CD4-positive, alpha-beta memory T cell (primary cell): ENCODE measurements around the gene KL. TPM values are rescaled to one million over a fixed set of nuclear protein-coding genes. Genes with fewer than 3 reads are reported as not detected.

Experiments used
- CTCF ChIA-PET: fragments of 350-600 bp; sonication (Branson Sonifier 250); formaldehyde crosslinking; loops from one replicate; lab custom pipeline; 2021; ENCODE audit warnings: inconsistent platforms; ENCODE audit not compliant: partially characterized antibody; lab: Charles Lee
- POLR2A ChIA-PET: fragments of 350-600 bp; sonication (Branson Sonifier 250); formaldehyde crosslinking; loops from one replicate; lab custom pipeline; 2021; ENCODE audit not compliant: partially characterized antibody; lab: Charles Lee
- DNase-seq, 5 donors: peaks; one replicate each; pipeline versions ENCODE4 v3.0.0 to v3.0.0-alpha.2; 2020 to 2022; ENCODE audit warnings: mixed read lengths in 1 of 5
- H3K27ac ChIP-seq: one replicate; pipeline ENCODE4 v1.7.0; 2013; ENCODE audit warnings: low read depth, low read length
- H3K27me3 ChIP-seq: 2 replicates; pipeline ENCODE4 v1.7.0; 2013; ENCODE audit warnings: mild to moderate bottlenecking, low read length, moderate library complexity; ENCODE audit not compliant: insufficient read depth
- H3K36me3 ChIP-seq: 2 replicates; pipeline ENCODE4 v1.7.0; 2013; ENCODE audit warnings: mild to moderate bottlenecking, low read length, moderate library complexity; ENCODE audit not compliant: insufficient read depth
- H3K4me1 ChIP-seq: 2 replicates; pipeline ENCODE4 v1.7.0; 2013; ENCODE audit warnings: mild to moderate bottlenecking, low read length, moderate library complexity; ENCODE audit not compliant: insufficient read depth
- H3K4me3 ChIP-seq, 2 donors: one replicate each; pipeline ENCODE4 v1.7.0; 2013; ENCODE audit warnings: low read length in 2 of 2, mild to moderate bottlenecking in 1 of 2
- H3K9me3 ChIP-seq, 2 donors: one replicate each; pipeline ENCODE4 v1.7.0; 2013; ENCODE audit warnings: low read length in 2 of 2, control low read depth in 1 of 2; ENCODE audit not compliant: control insufficient read depth in 1 of 2
- H3K27ac Mint-ChIP-seq, 7 donors: one replicate each; pipeline ENCODE4 v1.8.0; 2020 to 2021; ENCODE audit warnings: mixed read lengths in 7 of 7, mild to moderate bottlenecking in 6 of 7, inconsistent platforms in 3 of 7, moderate library complexity in 3 of 7
- H3K27me3 Mint-ChIP-seq, 2 donors: one replicate each; pipeline ENCODE4 v1.8.0; 2020 to 2021; ENCODE audit warnings: mixed read lengths in 2 of 2
- H3K36me3 Mint-ChIP-seq, 2 donors: one replicate each; pipeline ENCODE4 v1.8.0; 2020 to 2021; ENCODE audit warnings: mixed read lengths in 2 of 2, inconsistent platforms in 1 of 2, mild to moderate bottlenecking in 1 of 2
- H3K4me1 Mint-ChIP-seq, 4 donors: one replicate each; pipeline ENCODE4 v1.8.0; 2020 to 2021; ENCODE audit warnings: mixed read lengths in 4 of 4, mild to moderate bottlenecking in 1 of 4
- H3K4me3 Mint-ChIP-seq, 8 donors: one replicate each; pipeline ENCODE4 v1.8.0; 2020 to 2021; ENCODE audit warnings: mixed read lengths in 8 of 8, mild to moderate bottlenecking in 7 of 8, moderate library complexity in 6 of 8, inconsistent platforms in 3 of 8
- H3K9me3 Mint-ChIP-seq, 8 donors: one replicate each; pipeline ENCODE4 v1.8.0; 2020 to 2021; ENCODE audit warnings: mixed read lengths in 8 of 8, mild to moderate bottlenecking in 5 of 8, inconsistent platforms in 3 of 8, moderate library complexity in 1 of 8
- intact Hi-C: fragments of 100-400 bp; cut with micrococcal nuclease; formaldehyde crosslinking; loops from one replicate; pipeline ENCODE4 v1.15.1; 2023
- polyA plus RNA-seq, 2 donors: library from polyadenylated mRNA; unstranded; fragments of 300-500 nt; fragmentation: Illumina TruSeq; gene quantifications; one replicate each; pipeline ENCODE4 v1.2.3, GENCODE V29; 2021
- total RNA-seq, 2 experiments: library from RNA; stranded (reverse); gene quantifications; one replicate each; pipeline ENCODE4 v1.2.3, GENCODE V29; 2021

Gene KL
- total and polyA plus RNA-seq, 4 experiments from 2014 or later = 0.17 TPM; not detected in 3

DNA sequence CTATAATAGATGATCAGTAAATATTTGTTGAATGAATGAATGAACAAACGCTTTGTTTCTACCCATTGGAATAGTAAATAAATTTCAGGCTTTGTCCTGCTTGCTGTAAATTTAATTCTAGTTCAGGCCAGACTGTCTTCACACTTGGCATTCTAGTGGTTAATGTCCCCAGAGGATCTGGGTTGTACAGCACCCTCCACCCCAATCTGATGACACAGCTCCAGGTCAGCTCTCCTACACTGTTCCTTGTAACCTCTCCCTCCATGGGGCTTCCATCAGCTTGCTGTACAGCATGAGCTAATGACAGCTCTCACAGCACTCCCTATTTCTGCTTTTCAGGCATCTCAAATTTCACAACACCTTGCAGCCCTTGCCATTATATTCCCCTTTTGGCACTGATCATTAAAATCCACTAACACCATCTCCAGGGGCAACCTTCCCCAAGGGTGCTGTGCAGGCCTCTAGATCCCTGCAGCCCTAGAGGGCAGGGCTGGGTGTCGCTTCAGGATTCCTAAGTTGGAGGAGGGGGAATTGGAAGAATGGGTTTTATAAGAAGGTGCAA lies 12.7 kb upstream of the KL start:
- H3K27ac Mint-ChIP-seq = no peak overlapping the region
- Histone ChIP-seq H3K4me1 (no peaks in the 10 kb centered on the region), H3K27ac (no peak overlapping the region), H3K9me3 (no peaks in the 10 kb centered on the region), H3K27me3 (no peaks in the 10 kb centered on the region), H3K4me3 (no peak overlapping the region), H3K36me3 (no peaks in the 10 kb centered on the region)
- peaks cover 6 to 10% of the 10 kb centered on the region in 2 donors for H3K27me3 Mint-ChIP-seq
- CTCF ChIA-PET = no interaction called here
- H3K36me3 Mint-ChIP-seq = no peaks in the 10 kb centered on the region
- POLR2A ChIA-PET = no interaction called here
- DNase-seq = no peak
- no peaks in the 10 kb centered on the region for H3K4me1 Mint-ChIP-seq
- H3K9me3 Mint-ChIP-seq = peaks cover 0 to 13% (median 11%) of the 10 kb centered on the region in 8 donors
- H3K4me3 Mint-ChIP-seq = no peak overlapping the region
- intact Hi-C loops = no loop called here

DNA sequence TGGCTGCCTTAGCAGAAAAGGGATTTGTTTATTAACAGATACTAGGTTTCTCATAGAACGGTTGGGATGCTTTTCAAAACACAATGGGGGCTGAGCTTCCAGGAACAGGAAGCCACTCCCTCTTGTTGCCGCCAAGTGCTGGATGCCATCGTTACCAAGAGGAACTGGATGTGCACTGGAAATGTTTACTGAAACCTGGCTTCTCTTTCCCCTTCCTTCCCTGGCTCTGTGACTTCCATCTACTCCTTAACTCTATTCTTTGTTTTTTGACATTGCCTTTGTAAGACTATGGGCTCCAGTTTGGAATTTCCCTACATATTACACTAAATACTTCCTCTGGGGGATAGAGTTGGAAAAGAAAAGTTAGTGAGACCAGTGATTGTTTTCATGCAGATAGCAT lies 11.7 kb upstream of the KL start:
- Mint-ChIP-seq H3K4me3 (no peak overlapping the region), H3K27ac (no peak overlapping the region), H3K4me1 (no peaks in the 10 kb centered on the region), H3K36me3 (no peaks in the 10 kb centered on the region), H3K9me3 (peaks cover 2 to 21% (median 17%) of the 10 kb centered on the region in 8 donors), H3K27me3 (peaks cover 10 to 16% of the 10 kb centered on the region in 2 donors)
- no peak for DNase-seq
- H3K9me3 ChIP-seq = no peaks in the 10 kb centered on the region
- intact Hi-C loops = no loop called here
- H3K27ac ChIP-seq = no peak overlapping the region
- no peaks in the 10 kb centered on the region for H3K4me1 ChIP-seq
- H3K4me3 ChIP-seq = no peak overlapping the region
- no peaks in the 10 kb centered on the region for H3K27me3 ChIP-seq
- no peaks in the 10 kb centered on the region for H3K36me3 ChIP-seq
- ChIA-PET POLR2A (no interaction called here), CTCF (no interaction called here)

DNA sequence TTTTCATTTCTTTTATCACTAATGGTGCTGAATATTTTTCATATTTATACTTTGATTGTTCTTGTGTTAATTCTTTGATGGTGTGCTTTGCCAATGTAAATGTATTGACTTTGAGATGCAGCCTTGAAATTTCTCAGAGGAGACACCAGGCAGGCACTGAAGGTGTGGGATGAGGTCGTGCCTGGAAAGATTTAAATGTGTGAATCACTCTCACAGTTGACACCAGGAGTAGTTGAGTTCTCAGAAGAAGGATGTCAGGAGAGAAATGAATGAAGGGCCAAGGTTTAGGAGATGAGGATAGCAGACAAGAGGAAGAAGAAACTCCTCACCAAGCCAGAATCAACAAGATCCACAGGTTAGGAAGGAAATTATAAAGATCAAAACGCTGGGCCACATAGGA lies 10.1 kb upstream of the KL start:
- intact Hi-C loops = no loop called here
- Histone ChIP-seq H3K4me1 (no peaks in the 10 kb centered on the region), H3K9me3 (no peaks in the 10 kb centered on the region), H3K27me3 (no peaks in the 10 kb centered on the region), H3K27ac (no peak overlapping the region), H3K36me3 (no peaks in the 10 kb centered on the region), H3K4me3 (no peak overlapping the region)
- Mint-ChIP-seq H3K4me3 (no peak overlapping the region), H3K27ac (no peak overlapping the region), H3K4me1 (no peaks in the 10 kb centered on the region), H3K27me3 (peaks cover 21 to 22% of the 10 kb centered on the region in 2 donors), H3K36me3 (no peaks in the 10 kb centered on the region), H3K9me3 (peaks cover 2 to 27% (median 19%) of the 10 kb centered on the region in 8 donors)
- no peak for DNase-seq
- ChIA-PET POLR2A (no interaction called here), CTCF (no interaction called here)

DNA sequence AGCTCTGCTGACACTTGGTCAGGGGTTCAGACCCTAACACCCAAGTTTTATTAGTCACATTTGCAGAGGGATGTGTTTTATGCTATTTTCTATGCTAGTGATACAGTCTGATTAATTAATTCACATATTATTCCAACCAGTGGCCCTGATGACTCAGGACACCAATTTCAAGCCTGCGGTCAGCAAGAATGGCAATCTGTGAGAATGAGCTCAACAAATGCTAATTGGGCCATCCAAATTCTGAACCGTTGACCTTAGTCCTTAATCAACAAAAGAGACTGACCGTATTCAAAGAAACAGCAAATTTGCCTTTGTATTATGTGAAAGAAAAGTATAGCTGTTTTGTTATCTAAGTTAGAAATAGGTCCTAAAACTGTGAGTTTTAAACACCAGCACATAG lies 9.6 kb upstream of the KL start:
- Mint-ChIP-seq H3K9me3 (peaks cover 2 to 27% (median 19%) of the 10 kb centered on the region in 8 donors), H3K4me3 (no peak overlapping the region), H3K27ac (no peak overlapping the region), H3K27me3 (peaks cover 23 to 25% of the 10 kb centered on the region in 2 donors), H3K4me1 (no peaks in the 10 kb centered on the region), H3K36me3 (no peaks in the 10 kb centered on the region)
- DNase-seq = no peak
- Histone ChIP-seq H3K4me1 (no peaks in the 10 kb centered on the region), H3K36me3 (no peaks in the 10 kb centered on the region), H3K27me3 (no peaks in the 10 kb centered on the region), H3K27ac (no peak overlapping the region), H3K4me3 (no peak overlapping the region), H3K9me3 (no peaks in the 10 kb centered on the region)
- ChIA-PET POLR2A (no interaction called here), CTCF (no interaction called here)
- intact Hi-C loops = no loop called here

DNA sequence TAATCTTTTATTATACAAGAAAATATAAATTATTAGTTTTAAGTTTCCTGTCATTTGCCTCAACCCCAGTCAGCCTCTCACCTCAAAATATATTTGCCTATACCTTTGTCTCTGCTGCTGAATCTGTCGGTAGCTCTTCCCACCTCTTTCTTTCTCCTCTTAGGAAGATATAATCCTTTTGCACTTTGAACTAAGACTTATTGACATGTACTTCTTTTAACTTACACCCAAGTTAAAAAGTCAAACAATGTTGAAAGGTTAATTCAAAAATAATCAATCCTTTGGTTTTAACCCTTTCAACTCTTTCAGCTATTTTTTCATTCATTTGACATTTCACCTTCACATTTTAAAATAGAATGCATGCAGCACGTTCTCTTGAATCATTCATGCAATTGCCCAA lies 9.0 kb upstream of the KL start:
- no peak overlapping the region for H3K27ac ChIP-seq
- no peaks in the 10 kb centered on the region for H3K27me3 ChIP-seq
- H3K36me3 ChIP-seq = no peaks in the 10 kb centered on the region
- no peak for DNase-seq
- no peaks in the 10 kb centered on the region for H3K9me3 ChIP-seq
- Mint-ChIP-seq H3K36me3 (no peaks in the 10 kb centered on the region), H3K9me3 (peaks cover 2 to 27% (median 19%) of the 10 kb centered on the region in 8 donors), H3K27me3 (peaks cover 27 to 29% of the 10 kb centered on the region in 2 donors), H3K27ac (no peak overlapping the region), H3K4me1 (no peaks in the 10 kb centered on the region), H3K4me3 (no peak overlapping the region)
- no peak overlapping the region for H3K4me3 ChIP-seq
- intact Hi-C loops = no loop called here
- H3K4me1 ChIP-seq = no peaks in the 10 kb centered on the region
- ChIA-PET CTCF (no interaction called here), POLR2A (no interaction called here)

DNA sequence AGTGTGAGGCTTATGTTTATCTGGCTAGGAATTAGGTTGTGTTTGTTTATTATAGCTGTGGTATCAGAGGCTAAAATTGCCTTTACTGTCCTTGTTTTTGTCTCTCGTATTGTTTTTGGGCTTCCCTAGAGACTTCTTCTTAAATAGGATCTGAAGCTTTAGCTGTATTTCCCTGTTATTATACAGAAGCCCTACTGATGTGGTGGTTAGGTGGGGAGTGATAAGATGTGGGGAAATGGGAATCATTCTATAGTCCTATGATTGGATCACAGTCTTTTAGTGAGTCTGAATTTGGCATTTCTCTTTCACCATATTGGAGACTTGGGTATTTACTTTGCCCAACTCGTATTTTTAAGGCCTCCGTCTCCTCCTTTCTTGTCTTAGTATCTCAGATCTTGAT lies 8.3 kb upstream of the KL start:
- Mint-ChIP-seq H3K36me3 (no peaks in the 10 kb centered on the region), H3K4me1 (no peaks in the 10 kb centered on the region), H3K9me3 (peaks cover 2 to 27% (median 19%) of the 10 kb centered on the region in 8 donors), H3K27ac (no peak overlapping the region), H3K27me3 (peaks cover 27 to 30% of the 10 kb centered on the region in 2 donors), H3K4me3 (no peak overlapping the region)
- H3K4me1 ChIP-seq = no peaks in the 10 kb centered on the region
- DNase-seq = no peak
- CTCF ChIA-PET = no interaction called here
- POLR2A ChIA-PET = no interaction called here
- H3K36me3 ChIP-seq = no peaks in the 10 kb centered on the region
- no peaks in the 10 kb centered on the region for H3K27me3 ChIP-seq
- intact Hi-C loops = no loop called here
- H3K9me3 ChIP-seq = no peaks in the 10 kb centered on the region
- H3K4me3 ChIP-seq = no peak overlapping the region
- no peak overlapping the region for H3K27ac ChIP-seq

DNA sequence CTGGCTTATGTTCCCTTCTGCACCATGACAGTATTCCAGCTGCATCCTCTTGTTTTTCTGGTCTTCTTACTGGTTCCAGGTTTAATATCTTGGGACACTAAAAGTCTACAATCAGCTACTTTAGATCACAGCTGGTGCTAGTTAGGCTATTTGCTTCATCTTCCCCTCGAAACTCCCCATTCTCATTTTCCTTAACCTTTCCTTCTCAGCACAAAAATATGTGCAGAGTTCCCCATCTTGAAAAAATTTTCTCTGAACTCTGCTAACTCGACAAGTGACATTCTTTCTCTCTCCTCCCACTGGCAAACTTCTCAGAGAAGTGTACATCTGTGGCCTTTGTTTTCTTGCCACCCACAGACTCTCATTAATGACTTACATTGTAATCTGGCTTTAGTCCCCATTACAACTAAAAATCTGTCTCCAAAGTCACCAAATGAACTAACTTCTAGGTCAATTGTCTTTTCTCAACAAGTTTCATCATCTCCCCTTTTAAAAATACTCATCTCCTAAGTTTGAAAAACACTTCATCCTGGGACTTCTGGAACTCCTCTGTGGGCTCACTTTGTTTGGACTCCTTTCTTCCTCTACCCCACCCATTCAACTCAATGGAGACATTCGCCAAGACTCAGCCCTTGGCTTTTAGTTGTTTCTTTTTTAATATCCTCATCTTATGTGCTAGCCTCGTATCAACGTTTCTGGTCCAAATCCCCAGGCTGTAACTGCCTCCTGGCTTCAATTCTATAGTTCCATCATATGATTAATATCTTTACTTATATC lies 7.1 kb upstream of the KL start:
- Mint-ChIP-seq H3K9me3 (peaks cover 2 to 27% (median 19%) of the 10 kb centered on the region in 8 donors), H3K27me3 (peaks cover 30 to 38% of the 10 kb centered on the region in 2 donors), H3K27ac (no peak overlapping the region), H3K36me3 (no peaks in the 10 kb centered on the region), H3K4me3 (no peak overlapping the region), H3K4me1 (no peaks in the 10 kb centered on the region)
- Histone ChIP-seq H3K4me3 (no peak overlapping the region), H3K4me1 (no peaks in the 10 kb centered on the region), H3K27ac (no peak overlapping the region), H3K36me3 (no peaks in the 10 kb centered on the region), H3K9me3 (no peaks in the 10 kb centered on the region), H3K27me3 (no peaks in the 10 kb centered on the region)
- ChIA-PET CTCF (no interaction called here), POLR2A (no interaction called here)
- intact Hi-C loops = no loop called here
- DNase-seq = no peak
